WTC11 (cell line): ENCODE measurements around the gene FBXL14. TPM values are rescaled to one million over a fixed set of nuclear protein-coding genes. Genes with fewer than 3 reads are reported as not detected.

ENCODE experiments used
- ATAC-seq: fragments of 200-7000 bp; cut with Tn5 transposase; 2 replicates; pipeline ENCODE4 v1.10.0; 2021; ENCODE audit warnings: mild to moderate bottlenecking, moderate library complexity
- CTCF ChIA-PET: fragments of 300-600 bp; sonication (Branson Sonifier 250); formaldehyde crosslinking; loops from one replicate; lab custom pipeline; 2021; ENCODE audit warnings: antibody characterized with exemption; lab: Charles Lee
- POLR2A ChIA-PET: fragments of 350-600 bp; sonication (Branson Sonifier 250); formaldehyde crosslinking; loops from one replicate; lab custom pipeline; 2021; ENCODE audit warnings: antibody characterized with exemption; lab: Charles Lee
- DNase-seq: peaks from one replicate; pipeline ENCODE4 v3.0.0; 2021; ENCODE audit warnings: low spot score
- H3K27ac Mint-ChIP-seq: 2 replicates; pipeline ENCODE4 v1.8.0; 2021; ENCODE audit warnings: mixed read lengths
- H3K27me3 Mint-ChIP-seq: 2 replicates; pipeline ENCODE4 v1.8.0; 2021; ENCODE audit warnings: low read depth, mild to moderate bottlenecking, moderate library complexity, mixed read lengths
- H3K36me3 Mint-ChIP-seq: 2 replicates; pipeline ENCODE4 v1.8.0; 2021; ENCODE audit warnings: mixed read lengths
- H3K4me1 Mint-ChIP-seq: 2 replicates; pipeline ENCODE4 v1.8.0; 2022; ENCODE audit warnings: mixed read lengths
- H3K4me3 Mint-ChIP-seq: 2 replicates; pipeline ENCODE4 v1.8.0; 2021; ENCODE audit warnings: mild to moderate bottlenecking, moderate library complexity, mixed read lengths
- H3K9me3 Mint-ChIP-seq: 2 replicates; pipeline ENCODE4 v1.8.0; 2021; ENCODE audit warnings: mixed read lengths
- ARID4B ChIP-seq: sonication (generic); formaldehyde crosslinking; IDR thresholded peaks from 2 replicates; pipeline ENCODE4 v1.8.0; 2023; ENCODE audit warnings: missing genetic modification reagents, mild to moderate bottlenecking, borderline replicate concordance
- ATF1 ChIP-seq: sonication (generic); formaldehyde crosslinking; IDR thresholded peaks from 2 replicates; pipeline ENCODE4 v1.8.1; 2023; ENCODE audit warnings: mild to moderate bottlenecking, moderate library complexity, missing genetic modification reagents
- E2F1 ChIP-seq: sonication (generic); formaldehyde crosslinking; IDR thresholded peaks from 2 replicates; pipeline ENCODE4 v1.8.0; 2022; ENCODE audit warnings: mild to moderate bottlenecking, missing genetic modification reagents
- E2F4 ChIP-seq: sonication (generic); formaldehyde crosslinking; IDR thresholded peaks from 2 replicates; pipeline ENCODE4 v1.8.1; 2022; ENCODE audit warnings: low read depth, mild to moderate bottlenecking, moderate library complexity, missing genetic modification reagents, borderline replicate concordance
- ELF4 ChIP-seq: sonication (generic); formaldehyde crosslinking; IDR thresholded peaks from 2 replicates; pipeline ENCODE4 v1.8.1; 2022; ENCODE audit warnings: low read depth, mild to moderate bottlenecking, moderate library complexity, missing genetic modification reagents
- GTF2I ChIP-seq: fragments of 250-450 bp; sonication (Bioruptor Pico); conservative IDR thresholded peaks from 2 replicates; pipeline ENCODE4 v1.4.0; 2021; ENCODE audit warnings: mild to moderate bottlenecking
- HMGA2 ChIP-seq: fragments of 250-450 bp; sonication (Bioruptor Pico); IDR thresholded peaks from 2 replicates; pipeline ENCODE4 v1.4.0; 2021; ENCODE audit warnings: mild to moderate bottlenecking, moderate library complexity
- IRF1 ChIP-seq: sonication (generic); formaldehyde crosslinking; IDR thresholded peaks from 2 replicates; pipeline ENCODE4 v1.8.0; 2023; ENCODE audit warnings: missing genetic modification reagents
- JAZF1 ChIP-seq: fragments of 250-450 bp; sonication (Bioruptor Pico); IDR thresholded peaks from 2 replicates; pipeline ENCODE4 v1.9.0; 2021; ENCODE audit warnings: moderate library complexity, mild to moderate bottlenecking, inconsistent platforms
- MLX ChIP-seq: sonication (generic); formaldehyde crosslinking; IDR thresholded peaks from 2 replicates; pipeline ENCODE4 v1.8.1; 2023; ENCODE audit warnings: mild to moderate bottlenecking, missing genetic modification reagents, moderate library complexity
- SP1 ChIP-seq: sonication (generic); formaldehyde crosslinking; conservative IDR thresholded peaks from 2 replicates; pipeline ENCODE4 v1.8.1; 2022; ENCODE audit warnings: missing genetic modification reagents
- STAT6 ChIP-seq: sonication (generic); formaldehyde crosslinking; conservative IDR thresholded peaks from 2 replicates; pipeline ENCODE4 v1.8.1; 2023; ENCODE audit warnings: mild to moderate bottlenecking, low read depth, missing genetic modification reagents, moderate library complexity
- TP53 ChIP-seq: sonication (generic); formaldehyde crosslinking; IDR thresholded peaks from 2 replicates; pipeline ENCODE4 v1.8.1; 2023; ENCODE audit warnings: mild to moderate bottlenecking, missing genetic modification reagents
- ZNF138 ChIP-seq: sonication (generic); formaldehyde crosslinking; conservative IDR thresholded peaks from 2 replicates; pipeline ENCODE4 v1.8.1; 2022; ENCODE audit warnings: mild to moderate bottlenecking, moderate library complexity, missing genetic modification reagents
- ZNF263 ChIP-seq: sonication (generic); formaldehyde crosslinking; IDR thresholded peaks from 2 replicates; pipeline ENCODE4 v1.8.1; 2022; ENCODE audit warnings: low read depth, mild to moderate bottlenecking, moderate library complexity, missing genetic modification reagents
- ZNF512 ChIP-seq: sonication (generic); formaldehyde crosslinking; IDR thresholded peaks from 2 replicates; pipeline ENCODE4 v1.8.1; 2022; ENCODE audit warnings: missing genetic modification reagents, borderline replicate concordance
- ZNF671 ChIP-seq: fragments of 250-450 bp; sonication (Bioruptor Pico); IDR thresholded peaks from 2 replicates; pipeline ENCODE4 v1.8.0; 2021; ENCODE audit warnings: mild to moderate bottlenecking
- total RNA-seq: library from RNA; stranded (reverse); gene quantifications from 3 replicates; pipeline ENCODE4 v1.2.3, GENCODE V29; 2021

Gene FBXL14
- total RNA-seq, 1 experiment from 2014 or later, result 12.0 TPM

- TF ChIP-seq ZNF138 (CRISPR knock-in tag) (no peak), IRF1 (CRISPR knock-in tag) (no peak), STAT6 (CRISPR knock-in tag) (no peak), ZNF671 (CRISPR knock-in tag) (no peak), ATF1 (CRISPR knock-in tag) (no peak), GTF2I (CRISPR knock-in tag) (no peak), E2F4 (CRISPR knock-in tag) (no peak), TP53 (CRISPR knock-in tag) (no peak)
Observed at GRCh38 chr12:1640328-1641234, 46.2 kb upstream of the FBXL14 start (continued).

- POLR2A ChIA-PET, result no interaction called here
- Mint-ChIP-seq H3K27me3 (peaks cover 3% of the 10 kb centered on the region), H3K4me3 (no peak overlapping the region), H3K27ac (no peak overlapping the region), H3K9me3 (no peaks in the 10 kb centered on the region), H3K36me3 (no peaks in the 10 kb centered on the region)
- no peak for ATAC-seq
- DNase-seq, result no peak
- TF ChIP-seq ARID4B (CRISPR knock-in tag) (no peak), ZNF263 (CRISPR knock-in tag) (no peak), ZNF512 (CRISPR knock-in tag) (no peak), SP1 (CRISPR knock-in tag) (no peak), JAZF1 (CRISPR knock-in tag) (no peak), E2F4 (CRISPR knock-in tag) (no peak), E2F1 (CRISPR knock-in tag) (no peak), ELF4 (CRISPR knock-in tag) (no peak), HMGA2 (CRISPR knock-in tag) (no peak), MLX (CRISPR knock-in tag) (no peak)
- TF ChIP-seq, all 79 proteins: peak for 0
- peaks cover 6% of the 10 kb centered on the region for H3K4me1 Mint-ChIP-seq
- CTCF ChIA-PET, result interaction anchor here (0.7 to 3.4 kb wide), 2 partner anchors 14 to 151 kb away, joined by 3 to 12 read pairs; no protein-coding TSS in a partner anchor
Observed at GRCh38 chr12:1639538-1639937, 45.2 kb upstream of the FBXL14 start.
